GM06990 (cell line): ENCODE results near the gene KHDC3L.
"Not testable (repeated sequence)": the region's sequence is repeated elsewhere in the genome, so short reads cannot be mapped to it uniquely, and the experiment has no call there.

Experiments used
- DNase-seq: peaks from one replicate; pipeline ENCODE4 v3.0.0-alpha.2; 2011; ENCODE audit not compliant: insufficient read length; ENCODE audit errors: extremely low read depth
- H3K27me3 ChIP-seq: replicated peaks from 2 replicates; pipeline ENCODE4 v1.6.0; 2011; ENCODE audit warnings: low read length; ENCODE audit not compliant: control insufficient read depth, insufficient read depth
- H3K36me3 ChIP-seq: 2 replicates; pipeline ENCODE4 v1.5.1; 2011; ENCODE audit warnings: low read length; ENCODE audit not compliant: control insufficient read depth, insufficient read depth
- H3K4me3 ChIP-seq: replicated peaks from 2 replicates; pipeline ENCODE4 v1.5.1; 2011; ENCODE audit warnings: low read depth, mild to moderate bottlenecking, control low read depth, low read length
- CTCF ChIP-seq: IDR thresholded peaks from 2 replicates; pipeline ENCODE4 v1.5.1; 2011; ENCODE audit warnings: low read length, control low read depth, mild to moderate bottlenecking, inconsistent platforms; ENCODE audit not compliant: insufficient read depth, poor library complexity, severe bottlenecking

KHDC3L gene

GRCh38 chr6:73388433-73388799 is 26.0 kb downstream of the KHDC3L start:
- no peak for DNase-seq
- Histone ChIP-seq H3K27me3 (no peaks in the 10 kb centered on the region; the same call in 1 of the 2 replicates), H3K36me3 (no peaks in the 10 kb centered on the region), H3K4me3 (peak overlapping the region; percentile 60)
- TF ChIP-seq CTCF, result no peak

GRCh38 chr6:73388800-73389512 is 26.5 kb downstream of the KHDC3L start:
- Histone ChIP-seq H3K4me3 (peak overlapping the region; percentile 60), H3K27me3 (no peaks in the 10 kb centered on the region; the same call in 1 of the 2 replicates), H3K36me3 (no peaks in the 10 kb centered on the region)
- peak; percentile 61 for DNase-seq
- TF ChIP-seq CTCF, result peak; percentile 54

GRCh38 chr6:73389854-73390253 is 27.4 kb downstream of the KHDC3L start:
- H3K27me3 ChIP-seq, result no peaks in the 10 kb centered on the region; the same call in 1 of the 2 replicates
- no peak for DNase-seq
- TF ChIP-seq CTCF, result no peak
- no peaks in the 10 kb centered on the region for H3K36me3 ChIP-seq
- no peak overlapping the region for H3K4me3 ChIP-seq

- no peak for DNase-seq
Measured at GRCh38 chr6:73391675-73392074, 29.2 kb downstream of the KHDC3L start.

GRCh38 chr6:73392188-73392587 is 29.7 kb downstream of the KHDC3L start:
- DNase-seq, result not testable (repeated sequence)

More at GRCh38 chr6:73391675-73392074, 29.2 kb downstream of the KHDC3L start:
- no peak overlapping the region for H3K4me3 ChIP-seq
- H3K27me3 ChIP-seq, result no peaks in the 10 kb centered on the region; the same call in 1 of the 2 replicates
- no peak for TF ChIP-seq CTCF
- H3K36me3 ChIP-seq, result no peaks in the 10 kb centered on the region

GRCh38 chr6:73393278-73393677 is 30.8 kb downstream of the KHDC3L start:
- Histone ChIP-seq H3K27me3 (no peaks in the 10 kb centered on the region; the same call in 1 of the 2 replicates), H3K4me3 (no peak overlapping the region), H3K36me3 (no peaks in the 10 kb centered on the region)
- TF ChIP-seq CTCF, result no peak
- no peak for DNase-seq

More at GRCh38 chr6:73392188-73392587, 29.7 kb downstream of the KHDC3L start:
- not testable (repeated sequence) for H3K36me3 ChIP-seq, H3K27me3 ChIP-seq, H3K4me3 ChIP-seq
